PC-9 (cell line): ENCODE results near the gene ORM2.

Experiments
- CTCF ChIP-seq: fragments of 200-600 bp; sonication (generic); conservative IDR thresholded peaks from 2 replicates; pipeline ENCODE4 v1.6.1; 2017; ENCODE audit warnings: mixed run types, antibody characterized with exemption, mild to moderate bottlenecking, moderate library complexity
- EZH2 ChIP-seq: fragments of 200-600 bp; sonication (generic); IDR thresholded peaks from 2 replicates; pipeline ENCODE4 v1.8.0; 2017; ENCODE audit warnings: antibody characterized with exemption, low read depth

DNA sequence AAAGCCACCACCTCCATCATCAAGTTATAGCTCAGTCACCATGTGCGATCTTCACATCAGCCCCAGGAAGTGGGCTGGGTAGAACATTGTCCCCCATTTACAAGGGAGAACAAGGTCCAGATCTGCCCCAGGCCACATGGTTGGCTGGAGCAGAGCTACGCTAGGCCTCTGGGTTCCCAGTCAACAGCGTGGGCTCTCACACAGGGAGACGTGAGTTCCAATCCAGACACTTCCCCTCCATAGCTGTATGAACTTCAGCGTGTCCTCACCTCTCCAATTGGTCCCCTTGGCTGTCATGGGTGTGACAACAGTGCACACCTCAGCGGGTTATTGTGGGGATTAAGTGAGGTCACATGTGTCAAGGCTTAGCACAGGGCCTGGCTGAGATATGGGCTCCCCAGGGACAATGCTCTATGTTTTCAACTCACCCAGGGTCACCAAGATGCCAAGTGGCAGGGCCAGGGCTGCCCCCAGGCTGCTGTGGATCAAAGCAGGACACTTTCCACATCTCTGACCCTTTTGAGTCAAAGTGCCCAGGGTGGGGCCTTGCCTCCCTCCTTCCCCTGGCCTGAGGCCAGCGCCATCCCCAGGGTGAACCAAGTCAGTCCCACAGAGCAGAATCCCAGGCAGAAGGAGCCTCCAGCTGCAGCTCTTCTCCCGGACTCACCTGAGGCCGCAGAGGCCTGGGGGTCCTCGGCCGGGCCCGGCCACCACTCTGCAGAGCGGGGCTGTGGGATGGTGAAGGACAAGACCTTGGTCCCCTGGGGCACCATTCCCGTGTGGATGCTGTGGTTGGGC is 38.3 kb downstream of the ORM2 start:
- TF ChIP-seq CTCF (no peak), EZH2 (no peak)
